Measurements from ENCODE around the gene CNOT11.
"Not testable (repeated sequence)": the region's sequence is repeated elsewhere in the genome, so short reads cannot be mapped to it uniquely, and the experiment has no call there.

CNOT11 gene

DNA sequence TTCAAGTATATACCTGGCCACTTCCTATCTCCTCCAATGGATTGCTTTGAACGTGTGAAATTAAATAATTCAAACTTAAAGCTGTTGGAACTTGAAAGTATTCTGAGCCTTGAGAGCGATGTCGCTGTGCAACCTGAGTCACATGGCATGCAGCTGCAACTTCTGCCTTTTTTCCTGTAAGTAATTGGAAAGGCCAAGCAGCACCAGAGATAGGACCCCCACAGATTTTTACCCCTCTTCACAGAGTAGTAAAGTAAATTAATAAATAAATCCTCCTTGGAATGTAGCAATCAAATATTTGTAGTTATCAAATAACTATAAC, 59.0 kb downstream of the CNOT11 start:
- DNase-seq: no peak

DNA sequence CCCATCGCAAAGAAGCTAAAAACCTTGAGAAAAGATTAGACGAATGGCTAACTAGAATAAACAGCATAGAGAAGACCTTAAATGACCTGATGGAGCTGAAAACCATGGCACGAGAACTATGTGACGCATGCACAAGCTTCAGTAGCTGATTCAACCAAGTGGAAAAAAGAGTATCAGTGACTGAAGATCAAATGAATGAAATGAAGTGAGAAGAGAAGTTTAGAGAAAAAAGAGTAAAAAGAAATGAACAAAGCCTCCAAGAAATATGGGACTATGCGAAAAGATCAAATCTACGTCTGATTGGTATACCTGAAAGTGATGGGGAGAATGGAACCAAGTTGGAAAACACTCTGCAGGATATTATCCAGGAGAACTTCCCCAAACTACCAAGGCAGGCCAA, 63.9 kb downstream of the CNOT11 start:
- not testable (repeated sequence) for DNase-seq

Measured in inflammatory macrophage treated with lipopolysaccharide for 4 hours (primary cell).